Left kidney (tissue), 2 donors: ENCODE data around the gene PIK3R4. TPM values are rescaled to one million over a fixed set of nuclear protein-coding genes. Genes with fewer than 3 reads are reported as not detected.

Source experiments
- DNase-seq: peaks from one replicate; pipeline ENCODE4 v3.0.0-alpha.2; 2013
- polyA plus RNA-seq: library from polyadenylated mRNA; unstranded; fragments of 120-200 nt; gene quantifications from one replicate; pipeline ENCODE4 v1.2.1, GENCODE V29; 2013; ENCODE audit not compliant: insufficient read length

Gene PIK3R4
- polyA plus RNA-seq, 1 donor = 62.7 TPM

- DNase-seq = no peak
Observed at GRCh38 chr3:130688697-130689470, 57.7 kb downstream of the PIK3R4 start.

- no peak for DNase-seq
Observed at GRCh38 chr3:130688015-130688688, 58.5 kb downstream of the PIK3R4 start.

GRCh38 chr3:130687327-130687726 is 59.3 kb downstream of the PIK3R4 start:
- DNase-seq = no peak

DNA sequence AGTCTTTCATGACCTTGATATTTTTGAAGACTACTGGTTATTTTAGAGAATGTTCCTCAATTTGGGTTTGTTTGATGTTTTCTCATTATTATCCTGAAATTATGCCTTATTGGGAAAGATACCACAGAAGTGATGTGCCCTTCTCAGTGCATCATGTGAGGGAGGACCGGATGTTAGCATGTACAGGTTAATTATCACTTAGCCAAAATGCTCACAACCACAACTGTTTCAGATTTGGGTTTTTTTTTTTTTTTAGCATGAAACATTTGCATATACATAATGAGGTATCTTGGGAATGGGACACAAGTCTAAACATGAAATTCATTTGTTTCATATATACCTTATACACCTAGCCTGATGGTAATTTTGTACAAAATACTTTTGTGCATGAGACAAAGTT is 59.8 kb downstream of the PIK3R4 start:
- DNase-seq = no peak

- no peak for DNase-seq
Observed at GRCh38 chr3:130682131-130682530, 64.5 kb downstream of the PIK3R4 start.

GRCh38 chr3:130679218-130679617 is 67.4 kb downstream of the PIK3R4 start:
- DNase-seq = no peak

GRCh38 chr3:130677343-130677742 is 69.3 kb downstream of the PIK3R4 start:
- no peak for DNase-seq

- no peak for DNase-seq
Observed at GRCh38 chr3:130671545-130672312, 74.9 kb downstream of the PIK3R4 start.

DNA sequence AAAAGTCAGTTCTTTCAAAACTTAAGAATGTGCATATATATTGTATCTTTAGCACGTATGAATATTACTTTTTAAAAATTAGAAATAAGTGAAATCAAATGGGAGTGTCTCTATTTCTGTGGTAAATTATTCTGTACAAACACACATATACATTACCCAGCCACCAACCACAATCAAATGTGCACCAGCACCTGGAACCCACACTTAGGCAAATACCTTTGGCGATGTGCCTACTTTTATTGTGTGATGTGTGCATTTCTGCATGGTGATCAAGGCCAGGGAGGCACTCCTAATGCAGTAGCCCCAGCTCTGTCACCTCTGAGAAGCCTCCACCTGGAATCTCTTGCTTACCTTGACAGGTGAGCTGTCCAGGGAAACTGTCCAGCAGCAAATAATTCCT is 76.9 kb downstream of the PIK3R4 start:
- no peak for DNase-seq

- DNase-seq = no peak
Observed at GRCh38 chr3:130663092-130663491, 83.5 kb downstream of the PIK3R4 start.

DNA sequence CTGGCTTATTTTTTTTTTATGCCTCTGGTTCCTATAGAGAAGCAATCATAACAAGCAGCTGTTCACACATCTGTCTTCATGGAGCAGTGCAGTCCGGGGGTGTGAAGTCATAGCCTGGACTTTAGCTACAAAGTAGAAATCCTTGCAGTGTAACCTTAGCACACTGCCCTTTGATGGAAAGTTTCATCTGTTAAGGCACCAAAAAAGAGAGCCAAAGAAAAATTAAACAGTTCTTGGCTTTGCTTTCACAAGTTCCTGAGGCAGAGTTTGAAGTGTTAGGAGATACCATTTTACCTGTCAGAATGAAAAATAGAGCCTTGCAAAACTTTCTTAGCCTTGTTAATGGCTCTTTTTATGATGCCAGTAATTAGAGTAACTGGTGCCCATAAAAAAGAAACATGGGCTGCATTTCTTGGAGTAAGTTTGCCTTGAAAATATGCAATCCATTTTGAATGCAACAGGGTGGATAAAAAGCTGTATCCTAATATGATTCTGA is 84.1 kb downstream of the PIK3R4 start:
- peak; percentile 59 for DNase-seq

- DNase-seq = no peak
Observed at GRCh38 chr3:130661140-130661891, 85.3 kb downstream of the PIK3R4 start.

GRCh38 chr3:130659911-130660310 is 86.7 kb downstream of the PIK3R4 start:
- no peak for DNase-seq

DNA sequence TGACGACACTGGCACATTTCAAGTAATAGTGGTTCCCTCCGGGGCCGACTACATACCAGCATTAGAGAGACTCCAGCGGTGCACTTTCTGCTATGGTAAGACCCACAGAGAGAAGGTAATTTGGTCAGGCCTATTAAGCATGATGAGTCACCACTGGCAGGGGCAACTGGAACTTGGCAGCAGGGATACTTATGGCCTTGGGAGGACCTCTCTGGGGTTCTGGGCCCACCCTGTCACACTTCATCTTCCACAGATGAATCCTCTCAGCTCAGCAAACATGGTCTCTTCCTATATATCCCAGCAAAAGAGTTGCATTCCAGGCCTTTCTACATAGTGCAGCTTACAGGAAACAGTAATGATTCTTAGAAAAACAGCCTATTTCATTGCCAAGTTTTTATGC is 88.0 kb downstream of the PIK3R4 start:
- peak; percentile 47 for DNase-seq

DNA sequence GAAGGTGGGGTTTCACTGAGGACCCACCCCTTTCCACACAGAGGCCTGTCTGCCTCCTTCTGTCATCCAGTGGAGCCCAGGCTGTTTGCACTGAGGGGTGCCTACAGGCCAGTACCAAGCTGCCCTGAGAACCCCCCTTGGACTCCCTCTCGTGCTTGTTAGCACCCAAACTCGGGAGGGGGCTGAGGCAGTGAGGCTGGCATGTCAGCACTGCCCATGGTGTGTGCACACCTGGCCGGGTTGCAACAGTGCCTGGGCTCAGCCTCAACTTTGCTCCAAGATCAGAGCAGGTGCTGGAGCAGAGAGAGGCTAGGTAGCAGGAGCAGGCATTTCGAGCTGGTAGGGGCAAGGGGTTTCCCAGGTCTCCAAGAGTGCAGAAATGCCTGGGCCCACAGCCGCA is 90.0 kb downstream of the PIK3R4 start:
- DNase-seq = no peak

- no peak for DNase-seq
Observed at GRCh38 chr3:130654921-130655320, 91.7 kb downstream of the PIK3R4 start.

- no peak for DNase-seq
Observed at GRCh38 chr3:130654091-130654490, 92.5 kb downstream of the PIK3R4 start.

DNA sequence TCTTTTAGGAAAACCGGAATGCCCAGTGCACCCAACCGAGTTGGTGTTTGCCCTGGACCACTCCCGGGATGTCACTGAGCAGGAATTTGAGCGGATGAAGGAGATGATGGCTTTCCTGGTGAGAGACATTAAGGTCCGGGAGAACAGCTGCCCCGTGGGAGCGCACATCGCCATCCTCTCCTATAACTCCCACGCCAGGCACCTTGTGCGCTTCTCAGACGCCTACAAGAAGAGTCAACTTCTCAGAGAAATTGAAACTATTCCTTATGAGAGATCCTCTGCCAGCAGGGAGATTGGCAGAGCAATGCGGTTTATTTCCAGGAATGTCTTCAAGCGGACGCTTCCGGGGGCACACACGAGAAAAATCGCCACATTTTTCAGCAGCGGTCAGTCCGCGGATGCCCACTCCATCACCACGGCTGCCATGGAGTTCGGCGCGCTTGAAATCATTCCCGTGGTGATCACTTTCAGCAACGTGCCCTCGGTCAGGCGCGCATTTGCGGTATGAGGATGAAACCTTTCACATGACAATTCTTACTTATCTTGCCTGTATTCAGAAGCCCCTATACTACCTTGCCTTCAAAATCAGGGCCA is 97.5 kb downstream of the PIK3R4 start:
- no peak for DNase-seq

DNA sequence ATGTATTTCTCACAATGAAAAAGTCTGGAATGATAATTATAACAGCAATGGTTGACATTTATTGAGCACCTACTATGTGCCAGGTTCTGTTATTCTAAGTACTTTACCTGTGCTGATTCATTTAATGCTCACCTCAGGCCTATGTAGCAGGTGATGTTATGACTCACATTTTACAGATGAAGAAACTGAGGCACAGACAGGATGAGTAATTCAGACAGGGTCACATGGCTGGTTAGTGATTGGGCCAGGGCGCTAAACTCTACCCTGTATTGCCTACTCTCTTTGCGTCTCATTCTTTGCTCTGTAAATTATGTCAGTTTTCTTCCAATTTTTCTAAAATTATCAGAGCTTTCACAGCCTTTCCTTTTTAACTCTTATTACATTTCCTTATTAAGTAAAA is 98.3 kb downstream of the PIK3R4 start:
- DNase-seq = no peak

- DNase-seq = no peak
Observed at GRCh38 chr3:130645261-130645660, 101.4 kb downstream of the PIK3R4 start.

GRCh38 chr3:130644628-130645253 is 101.9 kb downstream of the PIK3R4 start:
- no peak for DNase-seq
